GM20000 (cell line): Measurements from ENCODE around the gene PDIA2.

Experiments used
- DNase-seq: peaks from one replicate; pipeline ENCODE4 v3.0.0; 2012; ENCODE audit warnings: low spot score
- CTCF ChIP-seq: IDR thresholded peaks from 2 replicates; pipeline ENCODE4 v1.5.1; 2012; ENCODE audit warnings: mild to moderate bottlenecking, control low read depth; ENCODE audit errors: extremely low read depth, missing control alignments

PDIA2 gene

GRCh38 chr16:259814-260253 is 23.1 kb upstream of the PDIA2 start:
- no peak for TF ChIP-seq CTCF

GRCh38 chr16:260326-260725 is 22.6 kb upstream of the PDIA2 start:
- no peak for TF ChIP-seq CTCF

More at GRCh38 chr16:259814-260253, 23.1 kb upstream of the PDIA2 start:
- no peak for DNase-seq

GRCh38 chr16:261031-261691 is 21.8 kb upstream of the PDIA2 start:
- DNase-seq, result no peak
- no peak for TF ChIP-seq CTCF

More at GRCh38 chr16:260326-260725, 22.6 kb upstream of the PDIA2 start:
- no peak for DNase-seq

GRCh38 chr16:262121-262745 is 20.7 kb upstream of the PDIA2 start:
- no peak for DNase-seq
- no peak for TF ChIP-seq CTCF

- TF ChIP-seq CTCF, result no peak
Measured at GRCh38 chr16:263182-263774, 19.7 kb upstream of the PDIA2 start.

GRCh38 chr16:263944-264343 is 19.0 kb upstream of the PDIA2 start:
- TF ChIP-seq CTCF, result no peak
- DNase-seq, result no peak

More at GRCh38 chr16:263182-263774, 19.7 kb upstream of the PDIA2 start:
- no peak for DNase-seq

GRCh38 chr16:264440-264951 is 18.5 kb upstream of the PDIA2 start:
- TF ChIP-seq CTCF, result no peak
- no peak for DNase-seq
